ENCODE measurements around the gene SYPL2.

Gene SYPL2

GRCh38 chr1:109521002-109521951, 54.9 kb downstream of the SYPL2 start:
- in situ Hi-C loops (cut with HindIII; ENCODE audit: low pct_unique_long_range_greater_than_20kb, low sequenced_read_pairs), result no loop called here
- no peak for TF ChIP-seq JUND (IDR thresholded peaks at IDR 0.05; ENCODE audit: low read depth)
- DNase-seq (ENCODE audit: low read depth in 1 of 2, low spot score in 1 of 2), result no peak

GRCh38 chr1:109522026-109522425, 55.7 kb downstream of the SYPL2 start:
- in situ Hi-C loops (cut with HindIII; ENCODE audit: low pct_unique_long_range_greater_than_20kb, low sequenced_read_pairs), result no loop called here
- DNase-seq (ENCODE audit: low read depth in 1 of 2, low spot score in 1 of 2), result no peak
- no peak for TF ChIP-seq JUND (IDR thresholded peaks at IDR 0.05; ENCODE audit: low read depth)

GRCh38 chr1:109523706-109524105, 57.4 kb downstream of the SYPL2 start:
- in situ Hi-C loops (cut with HindIII; ENCODE audit: low pct_unique_long_range_greater_than_20kb, low sequenced_read_pairs), result no loop called here
- DNase-seq (ENCODE audit: low read depth in 1 of 2, low spot score in 1 of 2), result no peak
- no peak for TF ChIP-seq JUND (IDR thresholded peaks at IDR 0.05; ENCODE audit: low read depth)

GRCh38 chr1:109527098-109527811, 60.9 kb downstream of the SYPL2 start:
- DNase-seq (ENCODE audit: low read depth in 1 of 2, low spot score in 1 of 2), result no peak
- no peak for TF ChIP-seq JUND (IDR thresholded peaks at IDR 0.05; ENCODE audit: low read depth)
- in situ Hi-C loops (cut with HindIII; ENCODE audit: low pct_unique_long_range_greater_than_20kb, low sequenced_read_pairs), result no loop called here

GRCh38 chr1:109527846-109528695, 61.7 kb downstream of the SYPL2 start:
- in situ Hi-C loops (cut with HindIII; ENCODE audit: low pct_unique_long_range_greater_than_20kb, low sequenced_read_pairs), result no loop called here
- TF ChIP-seq JUND (IDR thresholded peaks at IDR 0.05; ENCODE audit: low read depth), result no peak
- no peak for DNase-seq (ENCODE audit: low read depth in 1 of 2, low spot score in 1 of 2)

- no peak for DNase-seq (ENCODE audit: low read depth in 1 of 2, low spot score in 1 of 2)
- no peak for TF ChIP-seq JUND (IDR thresholded peaks at IDR 0.05; ENCODE audit: low read depth)
- in situ Hi-C loops (cut with HindIII; ENCODE audit: low pct_unique_long_range_greater_than_20kb, low sequenced_read_pairs), result no loop called here
These were observed 62.4 kb downstream of the SYPL2 start for GRCh38 chr1:109528712-109529111.

- in situ Hi-C loops (cut with HindIII; ENCODE audit: low pct_unique_long_range_greater_than_20kb, low sequenced_read_pairs), result no loop called here
- TF ChIP-seq JUND (IDR thresholded peaks at IDR 0.05; ENCODE audit: low read depth), result no peak
- DNase-seq (ENCODE audit: low read depth in 1 of 2, low spot score in 1 of 2), result no peak
These were observed 63.6 kb downstream of the SYPL2 start for GRCh38 chr1:109529881-109530456.

- TF ChIP-seq JUND (IDR thresholded peaks at IDR 0.05; ENCODE audit: low read depth), result no peak
- in situ Hi-C loops (cut with HindIII; ENCODE audit: low pct_unique_long_range_greater_than_20kb, low sequenced_read_pairs), result no loop called here
- no peak for DNase-seq (ENCODE audit: low read depth in 1 of 2, low spot score in 1 of 2)
These were observed 64.2 kb downstream of the SYPL2 start for GRCh38 chr1:109530457-109531087.

- no peak for DNase-seq (ENCODE audit: low read depth in 1 of 2, low spot score in 1 of 2)
- TF ChIP-seq JUND (IDR thresholded peaks at IDR 0.05; ENCODE audit: low read depth), result no peak
- in situ Hi-C loops (cut with HindIII; ENCODE audit: low pct_unique_long_range_greater_than_20kb, low sequenced_read_pairs), result no loop called here
These were observed 65.0 kb downstream of the SYPL2 start for GRCh38 chr1:109531380-109531779.

All from T47D (cell line).